ENCODE data around the gene EIF3M.

DNA sequence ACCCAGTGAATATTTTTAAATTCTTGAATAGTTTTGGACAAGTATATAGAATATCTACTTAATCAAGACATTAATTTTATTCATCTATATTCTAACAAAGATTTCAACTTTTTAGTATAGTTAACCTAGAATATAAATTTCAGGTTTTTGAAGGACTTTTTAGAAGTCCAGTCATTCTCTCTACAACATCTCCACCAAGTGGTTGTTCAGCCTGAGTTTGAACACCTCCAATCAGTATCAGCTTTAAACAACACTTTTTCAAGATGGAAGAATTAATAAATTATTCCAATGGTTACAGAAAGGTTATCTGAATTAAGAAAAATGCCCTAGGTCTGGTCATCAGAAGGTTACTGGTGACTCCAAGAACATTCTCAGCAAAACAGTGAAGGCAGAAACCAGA lies 31.8 kb downstream of the EIF3M start:
- TF ChIP-seq, protein P1, sequence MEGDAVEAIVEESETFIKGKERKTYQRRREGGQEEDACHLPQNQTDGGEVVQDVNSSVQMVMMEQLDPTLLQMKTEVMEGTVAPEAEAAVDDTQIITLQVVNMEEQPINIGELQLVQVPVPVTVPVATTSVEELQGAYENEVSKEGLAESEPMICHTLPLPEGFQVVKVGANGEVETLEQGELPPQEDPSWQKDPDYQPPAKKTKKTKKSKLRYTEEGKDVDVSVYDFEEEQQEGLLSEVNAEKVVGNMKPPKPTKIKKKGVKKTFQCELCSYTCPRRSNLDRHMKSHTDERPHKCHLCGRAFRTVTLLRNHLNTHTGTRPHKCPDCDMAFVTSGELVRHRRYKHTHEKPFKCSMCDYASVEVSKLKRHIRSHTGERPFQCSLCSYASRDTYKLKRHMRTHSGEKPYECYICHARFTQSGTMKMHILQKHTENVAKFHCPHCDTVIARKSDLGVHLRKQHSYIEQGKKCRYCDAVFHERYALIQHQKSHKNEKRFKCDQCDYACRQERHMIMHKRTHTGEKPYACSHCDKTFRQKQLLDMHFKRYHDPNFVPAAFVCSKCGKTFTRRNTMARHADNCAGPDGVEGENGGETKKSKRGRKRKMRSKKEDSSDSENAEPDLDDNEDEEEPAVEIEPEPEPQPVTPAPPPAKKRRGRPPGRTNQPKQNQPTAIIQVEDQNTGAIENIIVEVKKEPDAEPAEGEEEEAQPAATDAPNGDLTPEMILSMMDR (IDR thresholded peaks at IDR 0.05; ENCODE audit: poor library complexity, severe bottlenecking) = no peak
- TF ChIP-seq SMC3 (conservative IDR thresholded peaks at IDR 0.05; ENCODE audit: poor library complexity) = no peak
- no peak for TF ChIP-seq RAD21 (conservative IDR thresholded peaks at IDR 0.05)
- no peak for TF ChIP-seq POLR2AphosphoS5 (IDR thresholded peaks at IDR 0.05)
- TF ChIP-seq EZH2 (IDR thresholded peaks at IDR 0.05; ENCODE audit: borderline replicate concordance, insufficient read depth, low read length, poor library complexity, severe bottlenecking) = no peak
- no peak for TF ChIP-seq EP300 (conservative IDR thresholded peaks at IDR 0.05; ENCODE audit: poor library complexity, severe bottlenecking)
- no peak for TF ChIP-seq TAF1 (IDR thresholded peaks at IDR 0.05; ENCODE audit: low read depth)
- TF ChIP-seq, protein P2, sequence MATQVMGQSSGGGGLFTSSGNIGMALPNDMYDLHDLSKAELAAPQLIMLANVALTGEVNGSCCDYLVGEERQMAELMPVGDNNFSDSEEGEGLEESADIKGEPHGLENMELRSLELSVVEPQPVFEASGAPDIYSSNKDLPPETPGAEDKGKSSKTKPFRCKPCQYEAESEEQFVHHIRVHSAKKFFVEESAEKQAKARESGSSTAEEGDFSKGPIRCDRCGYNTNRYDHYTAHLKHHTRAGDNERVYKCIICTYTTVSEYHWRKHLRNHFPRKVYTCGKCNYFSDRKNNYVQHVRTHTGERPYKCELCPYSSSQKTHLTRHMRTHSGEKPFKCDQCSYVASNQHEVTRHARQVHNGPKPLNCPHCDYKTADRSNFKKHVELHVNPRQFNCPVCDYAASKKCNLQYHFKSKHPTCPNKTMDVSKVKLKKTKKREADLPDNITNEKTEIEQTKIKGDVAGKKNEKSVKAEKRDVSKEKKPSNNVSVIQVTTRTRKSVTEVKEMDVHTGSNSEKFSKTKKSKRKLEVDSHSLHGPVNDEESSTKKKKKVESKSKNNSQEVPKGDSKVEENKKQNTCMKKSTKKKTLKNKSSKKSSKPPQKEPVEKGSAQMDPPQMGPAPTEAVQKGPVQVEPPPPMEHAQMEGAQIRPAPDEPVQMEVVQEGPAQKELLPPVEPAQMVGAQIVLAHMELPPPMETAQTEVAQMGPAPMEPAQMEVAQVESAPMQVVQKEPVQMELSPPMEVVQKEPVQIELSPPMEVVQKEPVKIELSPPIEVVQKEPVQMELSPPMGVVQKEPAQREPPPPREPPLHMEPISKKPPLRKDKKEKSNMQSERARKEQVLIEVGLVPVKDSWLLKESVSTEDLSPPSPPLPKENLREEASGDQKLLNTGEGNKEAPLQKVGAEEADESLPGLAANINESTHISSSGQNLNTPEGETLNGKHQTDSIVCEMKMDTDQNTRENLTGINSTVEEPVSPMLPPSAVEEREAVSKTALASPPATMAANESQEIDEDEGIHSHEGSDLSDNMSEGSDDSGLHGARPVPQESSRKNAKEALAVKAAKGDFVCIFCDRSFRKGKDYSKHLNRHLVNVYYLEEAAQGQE (IDR thresholded peaks at IDR 0.05; ENCODE audit: borderline replicate concordance) = no peak

All from neural cell (in vitro differentiated cells).